Activated CD8-positive, alpha-beta memory T cell treated with anti-CD3 and anti-CD28 coated beads for 4 hours (primary cell): Measurements from ENCODE around the gene NAP1L4.
"Not testable (repeated sequence)": the region's sequence is repeated elsewhere in the genome, so short reads cannot be mapped to it uniquely, and the experiment has no call there.

Source experiments
- DNase-seq, 2 donors: peaks; one replicate each; pipeline ENCODE4 v3.0.0-alpha.2; 2020; ENCODE audit warnings: low read depth in 2 of 2

The NAP1L4 gene

DNA sequence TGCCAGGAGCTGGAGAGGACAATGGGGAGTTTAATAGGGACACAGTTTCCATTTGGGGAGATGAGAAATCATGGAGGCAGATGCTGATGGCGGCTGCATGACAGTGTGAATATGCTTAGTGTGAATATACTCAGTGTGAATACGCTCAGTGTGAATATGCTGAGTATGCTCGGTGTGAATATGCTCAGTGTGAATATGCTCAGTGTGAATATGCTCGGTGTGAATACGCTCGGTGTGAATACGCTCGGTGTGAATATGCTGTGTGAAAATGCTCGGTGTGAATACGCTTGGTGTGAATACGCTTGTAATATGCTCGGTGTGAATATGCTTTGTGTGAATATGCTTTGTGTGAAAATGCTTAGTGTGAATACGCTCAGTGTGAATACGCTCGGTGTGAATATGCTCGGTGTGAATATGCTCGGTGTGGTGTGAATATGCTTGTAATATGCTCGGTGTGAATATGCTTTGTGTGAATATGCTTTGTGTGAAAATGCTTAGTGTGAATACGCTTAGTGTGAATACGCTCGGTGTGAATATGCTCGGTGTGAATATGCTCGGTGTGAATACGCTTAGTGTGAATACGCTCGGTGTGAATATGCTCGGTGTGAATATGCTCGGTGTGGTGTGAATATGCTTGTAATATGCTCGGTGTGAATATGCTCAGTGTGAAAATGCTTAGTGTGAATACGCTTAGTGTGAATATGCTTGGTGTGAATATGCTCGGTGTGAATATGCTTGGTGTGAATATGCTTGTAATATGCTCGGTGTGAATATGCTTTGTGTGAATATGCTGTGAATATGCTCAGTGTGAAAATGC is 54.3 kb downstream of the NAP1L4 start:
- not testable (repeated sequence) for DNase-seq

- DNase-seq = no peak
These were observed 57.4 kb downstream of the NAP1L4 start for GRCh38 chr11:2934611-2935239.

DNA sequence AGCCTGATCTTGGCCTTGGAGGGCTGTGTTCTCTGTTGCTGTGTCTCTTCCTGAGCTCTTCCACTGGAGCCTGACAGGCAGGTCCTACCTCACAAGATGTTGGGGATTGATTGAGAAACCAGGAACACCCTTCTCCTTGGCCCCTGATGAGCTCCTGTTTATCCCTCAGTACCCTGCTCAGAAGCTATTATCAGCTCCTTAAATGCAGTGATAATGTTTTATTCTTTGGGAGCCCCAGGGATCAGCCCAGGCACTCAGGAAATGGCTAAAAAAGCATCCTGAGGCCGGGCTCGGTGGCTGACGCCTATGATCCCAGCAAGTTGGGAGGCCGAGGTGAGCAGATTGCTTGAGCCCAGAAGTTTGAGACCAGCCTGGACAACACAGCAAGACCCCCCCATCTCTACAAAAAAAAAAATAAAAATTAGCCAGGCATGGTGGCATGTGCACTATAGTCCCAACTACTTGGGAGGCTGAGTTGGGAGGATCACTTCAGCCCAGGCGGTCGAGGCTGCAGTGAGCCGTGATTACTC is 58.0 kb downstream of the NAP1L4 start:
- DNase-seq = no peak

DNA sequence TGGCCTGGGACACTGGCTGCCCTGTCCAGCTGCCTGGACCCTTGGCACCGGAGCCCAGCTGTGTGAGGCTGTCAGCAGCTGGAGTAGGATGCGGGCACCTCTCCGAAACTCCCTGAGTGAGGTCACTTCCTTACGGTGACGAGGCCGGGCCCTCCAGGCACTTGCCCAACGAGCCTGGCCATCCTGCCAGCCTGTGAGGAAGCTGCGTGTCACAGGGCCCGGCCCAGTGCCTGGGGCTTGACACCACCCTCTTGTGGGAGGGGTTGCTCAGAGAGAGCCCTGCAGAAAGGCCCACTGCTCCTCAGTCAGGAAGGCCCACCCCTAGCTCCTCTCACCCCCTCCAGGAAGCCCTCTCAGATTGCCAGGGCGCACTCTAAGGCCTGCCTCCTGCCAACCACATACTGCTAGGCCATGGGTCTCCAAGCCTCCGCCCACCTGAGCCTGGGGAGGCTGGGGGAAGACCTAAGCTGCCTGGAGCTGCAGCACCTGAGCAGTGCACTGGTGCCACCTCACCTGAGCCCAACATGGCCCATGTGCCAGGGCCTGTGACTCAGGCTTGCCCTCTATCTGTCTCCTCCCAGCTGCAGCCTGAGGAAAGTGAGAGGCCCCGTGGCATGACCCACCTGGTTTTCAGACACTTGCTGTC is 58.6 kb downstream of the NAP1L4 start:
- no peak for DNase-seq

DNA sequence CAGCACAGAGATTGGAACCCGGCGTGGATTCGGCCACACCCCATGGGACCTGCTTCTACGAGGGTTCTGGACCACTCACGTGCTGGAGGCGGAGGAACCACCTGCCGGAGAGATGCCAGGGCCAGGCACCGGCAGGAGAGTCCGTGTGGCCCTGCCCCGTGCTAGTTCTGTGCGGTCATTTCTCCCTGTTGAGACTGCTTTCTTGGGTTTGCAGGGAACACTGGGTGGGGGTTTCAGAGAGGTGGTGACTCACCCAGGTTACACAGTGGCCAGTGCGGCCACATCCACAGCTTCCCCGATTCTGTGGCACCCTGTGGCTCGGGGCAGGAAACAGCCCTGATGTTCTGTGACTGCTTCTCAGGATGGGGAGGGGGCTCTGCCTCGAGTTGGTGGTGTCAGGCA is 59.3 kb downstream of the NAP1L4 start:
- DNase-seq = no peak

DNA sequence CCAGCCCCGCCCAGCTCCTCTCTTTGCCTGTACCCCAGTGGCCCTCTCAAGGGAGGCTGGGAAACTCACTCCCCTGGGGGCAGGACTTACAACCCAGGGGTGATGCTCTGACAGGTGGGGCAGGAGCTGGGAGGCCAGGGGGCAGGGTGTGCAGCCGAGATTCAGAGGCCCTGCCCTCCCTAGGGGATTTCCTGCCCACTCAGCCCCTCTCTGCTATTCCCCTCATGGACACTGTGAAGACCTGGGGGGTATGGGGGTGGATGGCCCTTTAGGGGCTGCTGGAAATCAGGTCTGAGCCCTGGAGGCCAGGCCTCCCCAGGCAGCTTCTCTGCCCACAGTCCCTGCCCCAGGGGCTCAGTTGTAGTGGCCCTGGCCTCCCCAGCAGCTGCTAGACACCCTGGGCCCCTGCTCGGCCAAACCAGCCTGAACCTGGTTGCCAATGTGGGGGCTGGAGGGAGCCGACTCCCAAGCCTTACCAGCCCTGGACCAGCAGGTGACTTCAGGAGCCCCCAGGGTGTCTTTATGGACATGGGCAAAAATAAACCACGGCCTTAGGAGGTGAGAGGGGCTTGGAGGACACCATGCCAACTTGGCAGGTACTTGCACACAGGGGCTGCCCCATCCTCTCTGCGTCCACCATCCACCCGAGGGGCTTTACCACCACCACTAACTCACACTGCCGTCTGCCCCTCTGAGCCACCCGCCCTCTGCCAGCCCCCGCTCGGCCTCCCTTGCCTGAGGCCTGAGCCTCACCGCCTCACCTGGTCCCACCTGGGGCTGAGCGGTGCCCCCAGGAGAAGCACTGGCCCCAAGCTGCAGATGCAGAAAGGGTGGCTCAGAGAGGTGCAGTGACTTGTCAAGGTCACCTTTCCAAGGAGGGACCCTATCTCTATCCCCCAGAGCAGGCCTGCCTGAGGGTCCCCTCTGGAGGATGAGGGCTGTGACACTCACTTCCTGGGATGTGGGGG is 60.1 kb downstream of the NAP1L4 start:
- no peak for DNase-seq

DNA sequence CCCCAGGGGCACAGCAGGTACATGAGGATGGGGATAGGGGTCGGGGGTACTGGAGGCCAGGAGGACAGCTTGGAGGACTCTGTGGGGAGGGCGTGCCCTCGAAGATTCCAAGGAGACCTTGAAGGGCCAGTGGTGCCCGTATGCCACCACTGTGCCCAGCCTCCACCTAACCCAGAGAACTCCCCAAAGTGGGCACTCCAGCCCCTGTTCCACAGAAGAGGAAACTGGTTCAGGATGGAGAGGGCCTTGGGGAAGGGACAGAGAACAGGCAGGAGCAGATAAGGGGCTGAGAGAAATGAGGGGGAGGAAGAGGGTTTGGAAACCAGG is 60.7 kb downstream of the NAP1L4 start:
- no peak for DNase-seq

GRCh38 chr11:2930704-2931419 is 61.3 kb downstream of the NAP1L4 start:
- no peak for DNase-seq

DNA sequence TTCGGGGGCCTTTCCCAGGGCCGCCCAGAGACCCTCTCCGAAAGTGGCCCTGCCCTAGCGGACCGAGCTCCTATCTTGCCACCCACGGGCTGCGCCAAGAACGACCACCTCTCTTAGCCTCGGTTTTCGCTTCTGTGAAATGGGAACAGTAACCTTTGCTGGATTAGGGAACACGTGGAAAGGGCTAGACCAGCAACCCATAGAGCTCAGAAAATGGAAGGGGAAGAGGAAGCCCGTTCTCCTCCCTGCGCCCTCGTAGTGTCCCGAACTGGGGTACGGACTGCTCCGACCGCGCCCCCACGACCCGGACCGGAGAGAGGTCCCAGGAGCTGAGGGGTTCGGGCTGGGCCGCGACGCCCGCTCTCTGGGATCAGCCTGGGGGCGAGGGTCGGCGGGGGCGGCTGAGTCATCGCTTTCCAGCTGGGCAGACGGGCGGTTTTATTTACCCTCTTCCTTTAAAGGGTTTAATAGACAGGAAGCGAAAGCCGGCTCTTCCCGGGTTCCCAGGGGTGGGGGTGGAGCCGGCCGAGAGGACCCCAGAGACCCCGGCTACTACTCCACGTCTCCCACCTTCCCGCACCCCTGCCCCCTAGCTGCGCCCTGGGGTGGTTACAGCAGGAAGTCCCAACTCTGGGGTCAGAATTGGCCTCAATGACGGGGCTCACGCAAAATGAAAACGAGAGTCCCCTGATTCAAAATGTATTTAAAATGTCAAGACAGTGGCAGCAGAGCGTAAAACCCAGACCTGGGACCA is 62.0 kb downstream of the NAP1L4 start:
- no peak for DNase-seq

- DNase-seq = peak in 1 of 2 donors; percentile 17
These were observed 62.6 kb downstream of the NAP1L4 start for GRCh38 chr11:2929531-2929949.

- DNase-seq = no peak
These were observed 63.3 kb downstream of the NAP1L4 start, which contains the start of gene PHLDA2 for GRCh38 chr11:2928605-2929530. Gene PHLDA2, minus strand, starts transcription at chr11:2929420. Its CDS starts 56 bp downstream, at chr11:2929364.

GRCh38 chr11:2927851-2928604 is 64.1 kb downstream of the NAP1L4 start:
- no peak for DNase-seq

DNA sequence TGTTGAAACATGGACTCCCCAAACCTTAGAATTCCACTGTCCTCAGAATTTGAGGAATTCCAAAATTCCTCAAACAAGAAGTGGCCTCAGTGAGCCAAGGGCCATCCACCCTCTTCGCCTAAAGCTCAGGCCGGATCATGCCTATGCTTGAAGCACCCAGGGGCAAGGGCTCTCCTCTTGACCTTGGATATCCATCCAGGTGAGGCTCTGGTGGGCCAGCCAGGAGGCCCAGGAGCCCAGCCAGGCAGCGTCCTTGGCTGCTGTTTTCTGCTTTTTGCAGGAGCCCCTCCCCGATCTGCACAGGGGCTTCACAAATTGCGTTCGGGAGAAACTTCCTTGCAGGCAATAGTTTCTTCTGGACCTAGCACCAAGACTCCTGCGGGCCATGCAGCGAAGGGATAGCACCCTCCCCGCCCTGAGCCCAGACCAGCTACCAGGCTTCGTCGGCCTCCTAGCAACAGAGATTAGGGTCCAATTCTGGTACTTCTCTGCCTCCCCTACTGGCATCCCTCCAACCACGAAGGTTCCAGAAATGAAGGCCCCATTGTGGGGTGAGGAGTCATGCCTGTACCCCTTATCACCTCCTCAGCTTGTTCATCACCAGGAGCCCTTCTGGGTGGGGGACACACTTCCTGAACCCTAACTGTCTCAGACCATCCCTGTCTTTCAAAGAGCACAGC is 64.9 kb downstream of the NAP1L4 start:
- DNase-seq = no peak

DNA sequence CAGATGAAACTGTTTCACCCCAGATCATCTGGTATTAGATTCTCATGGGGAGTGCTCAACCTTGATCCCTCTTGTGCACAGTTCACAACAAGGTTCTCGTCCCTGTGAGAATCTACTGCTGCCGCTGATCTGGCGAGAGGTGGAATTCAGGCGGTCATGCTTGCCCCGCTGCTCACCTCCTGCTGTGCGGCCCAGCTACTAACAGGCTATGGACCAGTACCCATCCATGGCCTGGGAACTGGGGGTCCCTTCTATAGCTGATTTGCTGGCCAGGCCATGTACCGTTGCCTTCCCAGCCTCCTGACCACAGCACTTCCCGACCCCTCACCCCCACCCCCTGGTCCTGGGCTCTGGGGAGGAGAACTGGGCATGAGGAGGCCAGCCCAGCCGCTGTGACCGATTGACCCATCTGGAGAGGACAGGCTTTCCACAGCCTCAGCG is 65.5 kb downstream of the NAP1L4 start:
- no peak for DNase-seq

DNA sequence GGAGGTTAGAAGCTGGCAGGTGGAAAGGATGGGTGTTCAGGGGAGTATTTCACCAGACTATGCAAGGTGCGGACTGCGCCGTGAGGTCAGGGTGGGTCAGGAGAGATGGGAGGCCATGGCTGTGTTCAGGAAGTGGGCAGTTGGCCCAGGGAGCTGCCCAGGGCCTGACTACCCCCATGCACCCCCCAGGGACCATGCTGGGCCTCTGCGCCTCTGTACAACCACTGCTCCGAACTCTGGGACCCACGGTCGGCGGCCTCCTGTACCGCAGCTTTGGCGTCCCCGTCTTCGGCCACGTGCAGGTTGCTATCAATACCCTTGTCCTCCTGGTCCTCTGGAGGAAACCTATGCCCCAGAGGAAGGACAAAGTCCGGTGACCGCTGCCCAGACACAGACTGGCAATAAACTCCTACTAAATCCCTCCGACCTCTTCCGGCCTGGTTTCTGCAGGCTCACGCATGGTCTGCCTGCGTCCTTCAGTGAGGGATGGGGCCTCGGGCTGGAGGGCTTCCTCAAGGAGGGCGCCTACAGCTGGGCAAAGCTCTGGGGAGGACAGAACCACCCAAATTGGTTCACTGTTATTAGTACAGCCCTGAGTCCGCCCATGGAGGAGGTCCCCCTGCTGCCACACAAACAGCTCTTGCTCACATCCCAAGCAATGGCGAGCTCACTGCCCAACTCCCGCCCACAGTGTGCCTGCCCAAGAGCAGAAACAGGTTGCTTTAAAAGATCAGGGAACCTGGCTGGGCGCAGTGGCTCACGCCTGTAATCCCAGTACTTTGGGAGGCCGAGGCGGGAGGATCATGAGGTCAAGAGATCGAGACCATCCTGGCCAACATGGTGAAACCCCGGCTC is 67.1 kb downstream of the NAP1L4 start:
- no peak for DNase-seq

GRCh38 chr11:2924381-2924780 is 67.7 kb downstream of the NAP1L4 start:
- no peak for DNase-seq
